Measurements from ENCODE around the gene FRAT1.
A peak's percentile ranks its signal among the peaks of the same experiment; 100 is the strongest.
"Not testable (repeated sequence)": the region's sequence is repeated elsewhere in the genome, so short reads cannot be mapped to it uniquely, and the experiment has no call there.

The FRAT1 gene

GRCh38 chr10:97318772-97319651 lies at the start of gene FRAT1:
FRAT1 (plus strand) TSS chr10:97319271; CDS start chr10:97319454, 183 bp downstream.
- peak; percentile 82 for DNase-seq

GRCh38 chr10:97270523-97271154 lies 48.4 kb upstream of the FRAT1 start:
- no peak for DNase-seq

- no peak for DNase-seq
Measured at GRCh38 chr10:97273700-97274099, 45.4 kb upstream of the FRAT1 start.

- DNase-seq: no peak
Measured at GRCh38 chr10:97274828-97275227, 44.2 kb upstream of the FRAT1 start.

GRCh38 chr10:97277551-97277950 lies 41.5 kb upstream of the FRAT1 start:
- no peak for DNase-seq

GRCh38 chr10:97278491-97278989 lies 40.5 kb upstream of the FRAT1 start:
- no peak for DNase-seq

GRCh38 chr10:97279121-97279815 lies 39.8 kb upstream of the FRAT1 start:
- DNase-seq: no peak

- no peak for DNase-seq
Measured at GRCh38 chr10:97280783-97281182, 38.3 kb upstream of the FRAT1 start.

- not testable (repeated sequence) for DNase-seq
Measured at GRCh38 chr10:97290076-97290475, 29.0 kb upstream of the FRAT1 start.

GRCh38 chr10:97290576-97291356 lies 28.3 kb upstream of the FRAT1 start:
- DNase-seq: not testable (repeated sequence)

GRCh38 chr10:97291357-97292096 lies 27.5 kb upstream of the FRAT1 start:
- no peak for DNase-seq

GRCh38 chr10:97292097-97292861 lies 26.8 kb upstream of the FRAT1 start, which contains the start of gene ARHGAP19:
ARHGAP19 (minus strand) TSS chr10:97292637; CDS start chr10:97292627, 10 bp downstream.
- DNase-seq: peak; percentile 95

GRCh38 chr10:97292862-97293198 lies 26.2 kb upstream of the FRAT1 start:
- no peak for DNase-seq

- no peak for DNase-seq
Measured at GRCh38 chr10:97297556-97298222, 21.4 kb upstream of the FRAT1 start.

GRCh38 chr10:97298223-97298571 lies 20.9 kb upstream of the FRAT1 start:
- no peak for DNase-seq

GRCh38 chr10:97300980-97301379 lies 18.1 kb upstream of the FRAT1 start:
- no peak for DNase-seq

GRCh38 chr10:97302088-97302791 lies 16.8 kb upstream of the FRAT1 start:
- DNase-seq: no peak

GRCh38 chr10:97307441-97307840 lies 11.6 kb upstream of the FRAT1 start:
- DNase-seq: no peak

GRCh38 chr10:97307866-97308780 lies 10.9 kb upstream of the FRAT1 start:
- DNase-seq: no peak

Measured in stimulated activated naive CD4-positive, alpha-beta T cell treated with Interleukin-2 at 50 U/mL for 16 hours (primary cell).